Measurements from ENCODE around the gene PCNX3. TPM values are rescaled to one million over a fixed set of nuclear protein-coding genes. Genes with fewer than 3 reads are reported as not detected.
A peak's percentile ranks its signal among the peaks of the same experiment; 100 is the strongest.

The PCNX3 gene
- total RNA-seq, 1 experiment from 2014 or later = 50.4 TPM

DNA sequence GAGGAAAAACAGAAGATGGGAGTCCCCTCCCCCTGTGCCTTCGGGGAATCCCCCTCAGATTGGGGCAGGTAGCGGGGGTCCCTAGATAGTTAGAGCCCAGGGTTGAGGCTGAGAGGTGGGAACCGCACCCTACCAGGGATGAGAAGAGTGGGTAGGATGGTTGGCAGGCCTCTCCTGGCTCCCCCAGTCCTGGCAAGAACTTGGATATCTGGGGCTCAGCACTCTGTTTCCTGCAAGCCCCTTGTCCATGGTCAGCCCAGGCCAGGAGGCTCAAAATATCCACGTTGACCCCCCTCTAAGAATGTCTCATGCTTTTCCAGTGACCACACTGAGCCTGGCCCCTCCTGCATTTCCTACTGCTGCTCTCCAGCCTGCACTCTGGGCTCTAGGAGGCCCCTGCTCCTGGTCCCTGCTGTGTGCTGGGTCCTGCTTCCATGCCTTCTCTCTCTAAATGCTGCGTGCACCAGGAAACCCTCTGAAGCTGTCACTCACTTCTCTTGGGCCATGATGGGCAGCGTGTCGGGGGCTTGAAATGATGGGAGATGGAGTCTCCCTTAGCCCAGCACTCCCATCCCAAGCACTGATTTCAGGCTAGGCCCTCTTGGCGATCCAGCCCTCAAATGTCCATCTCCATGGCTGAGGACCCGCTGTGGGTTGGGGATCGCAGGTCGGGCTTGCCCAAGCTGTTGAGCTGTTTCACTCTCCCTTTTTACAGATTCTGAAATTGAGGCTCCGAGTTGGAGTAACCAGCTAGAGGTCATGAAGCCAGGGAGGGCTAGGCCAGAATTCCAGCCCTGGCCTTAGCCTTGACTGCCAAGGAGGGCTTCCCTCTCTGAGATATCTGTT, 3.6 kb upstream of the PCNX3 start:
- Histone ChIP-seq H3K9me2 (ENCODE audit: insufficient read depth) (no peaks in the 10 kb centered on the region), H4K20me1 (ENCODE audit: insufficient read depth) (no peaks in the 10 kb centered on the region), H3K4me2 (ENCODE audit: low read length) (peak overlapping the region; percentile 67), H3K79me2 (ENCODE audit: insufficient read depth, low read length) (peaks cover 60% of the 10 kb centered on the region), H3K4me1 (ENCODE audit: control insufficient read depth in 1 of 2, insufficient read depth in 2 of 2, low read length in 2 of 2) (peaks cover 11 to 60% of the 10 kb centered on the region in 2 experiments), H3K4me3 (replicated peaks in 1 of 2; ENCODE audit: low read depth in 1 of 2, low read length in 2 of 2) (no peak overlapping the region), H3K27me3 (ENCODE audit: insufficient read depth, low read length) (no peaks in the 10 kb centered on the region), H2AFZ (ENCODE audit: low read depth, low read length, poor library complexity, severe bottlenecking) (no peak overlapping the region), H3K36me3 (ENCODE audit: control insufficient read depth in 1 of 2, insufficient read depth in 2 of 2, low read length in 2 of 2) (peaks cover 0 to 6% of the 10 kb centered on the region in 2 experiments; a peak in 2 of 4 replicates), H3K9me3 (ENCODE audit: control insufficient read depth in 1 of 2, insufficient read depth in 1 of 2, low read depth in 1 of 2, low read length in 2 of 2) (no peaks in the 10 kb centered on the region), H3K9ac (ENCODE audit: low read length) (0 out of 2 replicates have a peak overlapping the region, but pooled peaks have one; percentile 84), H3K27ac (ENCODE audit: low read depth, low read length) (no peak overlapping the region; the same call in 1 of the 2 replicates)
- CTCF ChIA-PET = no interaction called here
- POLR2A ChIA-PET = no interaction called here
- TF ChIP-seq, protein P1, sequence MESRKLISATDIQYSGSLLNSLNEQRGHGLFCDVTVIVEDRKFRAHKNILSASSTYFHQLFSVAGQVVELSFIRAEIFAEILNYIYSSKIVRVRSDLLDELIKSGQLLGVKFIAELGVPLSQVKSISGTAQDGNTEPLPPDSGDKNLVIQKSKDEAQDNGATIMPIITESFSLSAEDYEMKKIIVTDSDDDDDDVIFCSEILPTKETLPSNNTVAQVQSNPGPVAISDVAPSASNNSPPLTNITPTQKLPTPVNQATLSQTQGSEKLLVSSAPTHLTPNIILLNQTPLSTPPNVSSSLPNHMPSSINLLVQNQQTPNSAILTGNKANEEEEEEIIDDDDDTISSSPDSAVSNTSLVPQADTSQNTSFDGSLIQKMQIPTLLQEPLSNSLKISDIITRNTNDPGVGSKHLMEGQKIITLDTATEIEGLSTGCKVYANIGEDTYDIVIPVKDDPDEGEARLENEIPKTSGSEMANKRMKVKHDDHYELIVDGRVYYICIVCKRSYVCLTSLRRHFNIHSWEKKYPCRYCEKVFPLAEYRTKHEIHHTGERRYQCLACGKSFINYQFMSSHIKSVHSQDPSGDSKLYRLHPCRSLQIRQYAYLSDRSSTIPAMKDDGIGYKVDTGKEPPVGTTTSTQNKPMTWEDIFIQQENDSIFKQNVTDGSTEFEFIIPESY (IDR thresholded peaks at IDR 0.05; ENCODE audit: extremely low read depth, insufficient replicate concordance, low read length) = no peak
- TF ChIP-seq JUND (IDR thresholded peaks at IDR 0.05) = no peak
- TF ChIP-seq EGR1 (IDR thresholded peaks at IDR 0.05; ENCODE audit: low read depth) = no peak
- TF ChIP-seq SP1 (IDR thresholded peaks at IDR 0.05; ENCODE audit: low read depth) = no peak
- TF ChIP-seq SIN3A (IDR thresholded peaks at IDR 0.05; ENCODE audit: low read depth) = no peak
- TF ChIP-seq, protein P2, sequence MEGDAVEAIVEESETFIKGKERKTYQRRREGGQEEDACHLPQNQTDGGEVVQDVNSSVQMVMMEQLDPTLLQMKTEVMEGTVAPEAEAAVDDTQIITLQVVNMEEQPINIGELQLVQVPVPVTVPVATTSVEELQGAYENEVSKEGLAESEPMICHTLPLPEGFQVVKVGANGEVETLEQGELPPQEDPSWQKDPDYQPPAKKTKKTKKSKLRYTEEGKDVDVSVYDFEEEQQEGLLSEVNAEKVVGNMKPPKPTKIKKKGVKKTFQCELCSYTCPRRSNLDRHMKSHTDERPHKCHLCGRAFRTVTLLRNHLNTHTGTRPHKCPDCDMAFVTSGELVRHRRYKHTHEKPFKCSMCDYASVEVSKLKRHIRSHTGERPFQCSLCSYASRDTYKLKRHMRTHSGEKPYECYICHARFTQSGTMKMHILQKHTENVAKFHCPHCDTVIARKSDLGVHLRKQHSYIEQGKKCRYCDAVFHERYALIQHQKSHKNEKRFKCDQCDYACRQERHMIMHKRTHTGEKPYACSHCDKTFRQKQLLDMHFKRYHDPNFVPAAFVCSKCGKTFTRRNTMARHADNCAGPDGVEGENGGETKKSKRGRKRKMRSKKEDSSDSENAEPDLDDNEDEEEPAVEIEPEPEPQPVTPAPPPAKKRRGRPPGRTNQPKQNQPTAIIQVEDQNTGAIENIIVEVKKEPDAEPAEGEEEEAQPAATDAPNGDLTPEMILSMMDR (IDR thresholded peaks at IDR 0.05 in 2 of 3, conservative IDR thresholded peaks at IDR 0.05 in 1 of 3; ENCODE audit: borderline replicate concordance in 1 of 3, insufficient read depth in 1 of 3, low read depth in 2 of 3, low read length in 2 of 3) = no peak
- no peak for TF ChIP-seq ZNF274 (IDR thresholded peaks at IDR 0.05; ENCODE audit: low read depth, low read length)
- TF ChIP-seq, protein P3, sequence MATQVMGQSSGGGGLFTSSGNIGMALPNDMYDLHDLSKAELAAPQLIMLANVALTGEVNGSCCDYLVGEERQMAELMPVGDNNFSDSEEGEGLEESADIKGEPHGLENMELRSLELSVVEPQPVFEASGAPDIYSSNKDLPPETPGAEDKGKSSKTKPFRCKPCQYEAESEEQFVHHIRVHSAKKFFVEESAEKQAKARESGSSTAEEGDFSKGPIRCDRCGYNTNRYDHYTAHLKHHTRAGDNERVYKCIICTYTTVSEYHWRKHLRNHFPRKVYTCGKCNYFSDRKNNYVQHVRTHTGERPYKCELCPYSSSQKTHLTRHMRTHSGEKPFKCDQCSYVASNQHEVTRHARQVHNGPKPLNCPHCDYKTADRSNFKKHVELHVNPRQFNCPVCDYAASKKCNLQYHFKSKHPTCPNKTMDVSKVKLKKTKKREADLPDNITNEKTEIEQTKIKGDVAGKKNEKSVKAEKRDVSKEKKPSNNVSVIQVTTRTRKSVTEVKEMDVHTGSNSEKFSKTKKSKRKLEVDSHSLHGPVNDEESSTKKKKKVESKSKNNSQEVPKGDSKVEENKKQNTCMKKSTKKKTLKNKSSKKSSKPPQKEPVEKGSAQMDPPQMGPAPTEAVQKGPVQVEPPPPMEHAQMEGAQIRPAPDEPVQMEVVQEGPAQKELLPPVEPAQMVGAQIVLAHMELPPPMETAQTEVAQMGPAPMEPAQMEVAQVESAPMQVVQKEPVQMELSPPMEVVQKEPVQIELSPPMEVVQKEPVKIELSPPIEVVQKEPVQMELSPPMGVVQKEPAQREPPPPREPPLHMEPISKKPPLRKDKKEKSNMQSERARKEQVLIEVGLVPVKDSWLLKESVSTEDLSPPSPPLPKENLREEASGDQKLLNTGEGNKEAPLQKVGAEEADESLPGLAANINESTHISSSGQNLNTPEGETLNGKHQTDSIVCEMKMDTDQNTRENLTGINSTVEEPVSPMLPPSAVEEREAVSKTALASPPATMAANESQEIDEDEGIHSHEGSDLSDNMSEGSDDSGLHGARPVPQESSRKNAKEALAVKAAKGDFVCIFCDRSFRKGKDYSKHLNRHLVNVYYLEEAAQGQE (IDR thresholded peaks at IDR 0.05; ENCODE audit: low read depth) = no peak
- no peak for TF ChIP-seq CEBPB (IDR thresholded peaks at IDR 0.05; ENCODE audit: low read depth)
- no peak for TF ChIP-seq TCF7L2 (IDR thresholded peaks at IDR 0.05; ENCODE audit: borderline replicate concordance, extremely low read depth, insufficient read depth, insufficient read length)
- no peak for TF ChIP-seq EZH2phosphoT487 (IDR thresholded peaks at IDR 0.05; ENCODE audit: borderline replicate concordance)
- no peak for TF ChIP-seq ELF1 (IDR thresholded peaks at IDR 0.05; ENCODE audit: borderline replicate concordance, low read depth)
- no TSS peak for BruUV-seq (replicated peaks)
- DNase-seq (ENCODE audit: low read depth, low spot score) (no peak), ATAC-seq (no peak)
- RAD21 ChIA-PET (ENCODE audit: low non-redundant PET in 1 of 2, low total read pairs in 2 of 2, uncharacterized antibody in 2 of 2, unreplicated experiment in 2 of 2) = no interaction called here
- intact Hi-C loops (cut with micrococcal nuclease) = no loop called here

Data from HCT116 (cell line).